OCI-LY7 (cell line): ENCODE results near the gene FRMD5.

Source experiments
- EZH2phosphoT487 ChIP-seq: fragments of 200-600 bp; sonication (generic); IDR thresholded peaks from 2 replicates; pipeline ENCODE4 v1.6.1; 2018; ENCODE audit warnings: low read depth, borderline replicate concordance, mild to moderate bottlenecking, mixed run types, antibody characterized with exemption, low read length, moderate library complexity, mixed read lengths
- TF ChIP-seq, protein P1 (sequence below): fragments of 200-600 bp; sonication (generic); conservative IDR thresholded peaks from 2 replicates; pipeline ENCODE4 v1.5.1; 2014; ENCODE audit warnings: mild to moderate bottlenecking, antibody characterized with exemption, low read length, moderate library complexity, mixed read lengths

GRCh38 chr15:43851251-43851650 is 343.8 kb downstream of the FRMD5 start:
- TF ChIP-seq, protein P1, sequence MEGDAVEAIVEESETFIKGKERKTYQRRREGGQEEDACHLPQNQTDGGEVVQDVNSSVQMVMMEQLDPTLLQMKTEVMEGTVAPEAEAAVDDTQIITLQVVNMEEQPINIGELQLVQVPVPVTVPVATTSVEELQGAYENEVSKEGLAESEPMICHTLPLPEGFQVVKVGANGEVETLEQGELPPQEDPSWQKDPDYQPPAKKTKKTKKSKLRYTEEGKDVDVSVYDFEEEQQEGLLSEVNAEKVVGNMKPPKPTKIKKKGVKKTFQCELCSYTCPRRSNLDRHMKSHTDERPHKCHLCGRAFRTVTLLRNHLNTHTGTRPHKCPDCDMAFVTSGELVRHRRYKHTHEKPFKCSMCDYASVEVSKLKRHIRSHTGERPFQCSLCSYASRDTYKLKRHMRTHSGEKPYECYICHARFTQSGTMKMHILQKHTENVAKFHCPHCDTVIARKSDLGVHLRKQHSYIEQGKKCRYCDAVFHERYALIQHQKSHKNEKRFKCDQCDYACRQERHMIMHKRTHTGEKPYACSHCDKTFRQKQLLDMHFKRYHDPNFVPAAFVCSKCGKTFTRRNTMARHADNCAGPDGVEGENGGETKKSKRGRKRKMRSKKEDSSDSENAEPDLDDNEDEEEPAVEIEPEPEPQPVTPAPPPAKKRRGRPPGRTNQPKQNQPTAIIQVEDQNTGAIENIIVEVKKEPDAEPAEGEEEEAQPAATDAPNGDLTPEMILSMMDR = no peak
- TF ChIP-seq EZH2phosphoT487 = no peak
